Measurements from ENCODE around the gene CATSPERZ. TPM values are rescaled to one million over a fixed set of nuclear protein-coding genes. Genes with fewer than 3 reads are reported as not detected.
"Not testable (repeated sequence)": the region's sequence is repeated elsewhere in the genome, so short reads cannot be mapped to it uniquely, and the experiment has no call there.

Gene CATSPERZ
- total RNA-seq, 1 donor from 2014 or later: not detected

DNA sequence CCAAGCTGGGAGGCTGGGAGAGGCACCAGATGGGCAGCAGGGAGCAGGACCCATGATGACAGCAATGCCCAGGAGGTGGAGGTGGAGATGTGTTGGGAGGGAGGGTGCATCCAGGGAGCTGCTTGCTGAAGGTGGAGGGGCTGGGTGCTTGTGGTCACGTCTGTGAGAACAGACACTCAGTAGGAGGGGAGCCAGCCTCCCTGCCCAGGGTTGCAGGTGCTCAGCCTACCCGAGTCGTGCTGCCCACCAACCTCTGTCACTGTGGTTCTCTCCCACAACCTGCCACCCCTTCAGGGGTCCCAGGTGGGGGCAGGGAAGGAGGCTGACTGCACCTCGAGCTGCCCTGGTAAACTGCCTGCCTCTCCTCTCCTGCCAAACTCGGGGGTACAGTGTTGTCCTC, 23.2 kb downstream of the CATSPERZ start:
- H3K27me3 Mint-ChIP-seq (ENCODE audit: low read depth): no peaks in the 10 kb centered on the region

DNA sequence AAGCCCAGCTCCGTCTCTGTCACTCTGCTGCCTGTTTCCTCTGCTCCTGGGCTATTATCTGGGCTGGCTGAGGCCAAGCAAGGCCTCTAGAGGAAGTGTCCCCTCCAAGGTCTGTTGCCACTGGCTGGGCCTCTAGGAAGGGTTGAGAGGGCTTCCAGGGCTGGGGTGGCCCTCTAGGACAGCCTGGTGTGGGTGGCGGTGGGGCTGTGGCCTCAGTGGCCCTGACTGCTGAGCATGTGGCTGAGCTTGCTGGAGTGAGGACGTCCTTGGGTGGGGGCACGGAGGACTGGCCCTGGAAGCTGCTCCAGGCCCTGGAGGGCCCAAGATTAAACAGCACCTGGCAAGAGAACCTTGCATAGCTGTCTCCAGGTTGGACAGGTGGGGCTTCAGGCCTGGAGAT, 23.8 kb downstream of the CATSPERZ start:
- not testable (repeated sequence) for H3K36me3 Mint-ChIP-seq; DNase-seq (ENCODE audit: low spot score in 2 of 2, unreplicated experiment in 2 of 2); H3K27me3 Mint-ChIP-seq (ENCODE audit: low read depth); H3K4me3 Mint-ChIP-seq; H3K9me3 Mint-ChIP-seq
- Mint-ChIP-seq H3K4me1 (peaks cover 21% of the 10 kb centered on the region), H3K27ac (peak overlapping the region; percentile 50)

More for the DNA sequence above, 23.2 kb downstream of the CATSPERZ start:
- no peak overlapping the region for H3K4me3 Mint-ChIP-seq
- H3K36me3 Mint-ChIP-seq: peaks cover 8% of the 10 kb centered on the region
- DNase-seq (ENCODE audit: low spot score in 2 of 2, unreplicated experiment in 2 of 2): no peak
- H3K27ac Mint-ChIP-seq: no peak overlapping the region
- H3K4me1 Mint-ChIP-seq: peaks cover 23% of the 10 kb centered on the region
- TF ChIP-seq, protein P1, sequence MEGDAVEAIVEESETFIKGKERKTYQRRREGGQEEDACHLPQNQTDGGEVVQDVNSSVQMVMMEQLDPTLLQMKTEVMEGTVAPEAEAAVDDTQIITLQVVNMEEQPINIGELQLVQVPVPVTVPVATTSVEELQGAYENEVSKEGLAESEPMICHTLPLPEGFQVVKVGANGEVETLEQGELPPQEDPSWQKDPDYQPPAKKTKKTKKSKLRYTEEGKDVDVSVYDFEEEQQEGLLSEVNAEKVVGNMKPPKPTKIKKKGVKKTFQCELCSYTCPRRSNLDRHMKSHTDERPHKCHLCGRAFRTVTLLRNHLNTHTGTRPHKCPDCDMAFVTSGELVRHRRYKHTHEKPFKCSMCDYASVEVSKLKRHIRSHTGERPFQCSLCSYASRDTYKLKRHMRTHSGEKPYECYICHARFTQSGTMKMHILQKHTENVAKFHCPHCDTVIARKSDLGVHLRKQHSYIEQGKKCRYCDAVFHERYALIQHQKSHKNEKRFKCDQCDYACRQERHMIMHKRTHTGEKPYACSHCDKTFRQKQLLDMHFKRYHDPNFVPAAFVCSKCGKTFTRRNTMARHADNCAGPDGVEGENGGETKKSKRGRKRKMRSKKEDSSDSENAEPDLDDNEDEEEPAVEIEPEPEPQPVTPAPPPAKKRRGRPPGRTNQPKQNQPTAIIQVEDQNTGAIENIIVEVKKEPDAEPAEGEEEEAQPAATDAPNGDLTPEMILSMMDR (IDR thresholded peaks at IDR 0.05; ENCODE audit: unreplicated experiment): no peak
- H3K9me3 Mint-ChIP-seq: no peaks in the 10 kb centered on the region

DNA sequence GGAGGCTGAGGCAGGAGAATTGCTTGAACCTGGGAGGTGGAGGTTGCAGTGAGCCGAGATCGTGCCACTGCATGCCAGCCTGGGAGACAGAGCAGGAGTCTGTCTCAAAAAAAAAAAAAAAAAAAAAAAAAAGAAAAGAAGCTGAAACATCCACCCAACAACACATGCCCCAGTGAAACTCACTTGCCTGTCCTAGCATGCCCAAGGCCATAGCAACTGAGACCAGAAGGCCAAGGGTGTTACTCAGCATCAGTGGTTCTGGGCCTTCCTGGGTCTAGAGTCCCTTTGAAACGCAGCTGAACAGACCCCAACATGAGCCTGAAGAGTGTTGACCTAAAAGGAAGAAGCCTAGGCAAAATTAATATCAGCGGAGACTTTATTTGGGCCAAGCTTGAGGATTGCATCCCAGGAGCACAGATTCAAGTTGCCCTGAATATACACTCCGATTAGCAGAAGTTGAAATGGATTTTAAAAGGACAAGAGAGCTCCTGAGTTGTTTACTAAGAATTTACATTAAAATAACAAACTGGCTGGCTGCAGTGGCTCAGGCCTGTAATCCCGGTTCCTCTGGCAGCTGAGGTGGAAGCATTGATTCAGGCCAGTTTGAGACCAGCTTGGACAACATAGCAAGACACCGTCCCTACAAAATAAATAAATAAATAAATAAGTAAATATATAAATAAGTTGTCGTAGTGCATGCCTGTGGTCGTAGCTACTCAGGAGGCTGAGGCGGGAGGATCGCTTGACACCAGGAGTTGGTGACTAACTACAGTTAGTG, 24.7 kb downstream of the CATSPERZ start:
- no peak for DNase-seq (ENCODE audit: low spot score in 2 of 2, unreplicated experiment in 2 of 2)
- peak overlapping the region; percentile 91 for H3K27ac Mint-ChIP-seq
- H3K36me3 Mint-ChIP-seq: peaks cover 8% of the 10 kb centered on the region
- TF ChIP-seq, protein P1 (IDR thresholded peaks at IDR 0.05; ENCODE audit: unreplicated experiment): no peak
- H3K27me3 Mint-ChIP-seq (ENCODE audit: low read depth): no peaks in the 10 kb centered on the region
- H3K4me1 Mint-ChIP-seq: peaks cover 17% of the 10 kb centered on the region
- H3K9me3 Mint-ChIP-seq: no peaks in the 10 kb centered on the region
- no peak overlapping the region for H3K4me3 Mint-ChIP-seq

DNA sequence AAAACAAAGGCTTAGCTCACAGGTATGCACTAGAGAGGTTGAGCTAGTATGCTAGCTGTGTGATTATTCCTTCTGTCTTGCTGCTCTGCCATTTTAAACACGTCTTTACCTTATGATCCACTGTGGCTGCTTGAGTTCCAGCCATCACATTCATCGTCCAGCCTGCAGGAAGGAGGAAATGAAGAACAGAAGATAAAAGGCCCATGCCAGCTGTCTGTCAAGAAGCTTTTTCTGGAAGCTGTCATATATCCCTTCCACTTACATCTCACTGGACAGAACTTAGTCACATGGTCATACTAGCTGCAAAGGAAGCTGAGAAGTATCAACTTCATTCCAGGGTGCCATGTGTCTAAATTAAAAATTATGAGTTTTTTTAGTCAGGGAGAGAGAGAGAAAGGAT, 27.2 kb downstream of the CATSPERZ start:
- Mint-ChIP-seq H3K9me3 (no peaks in the 10 kb centered on the region), H3K36me3 (no peaks in the 10 kb centered on the region), H3K27me3 (ENCODE audit: low read depth) (no peaks in the 10 kb centered on the region), H3K4me1 (peaks cover 2% of the 10 kb centered on the region), H3K4me3 (no peak overlapping the region), H3K27ac (no peak overlapping the region)
- no peak for DNase-seq (ENCODE audit: low spot score in 2 of 2, unreplicated experiment in 2 of 2)
- TF ChIP-seq, protein P1 (IDR thresholded peaks at IDR 0.05; ENCODE audit: unreplicated experiment): no peak

DNA sequence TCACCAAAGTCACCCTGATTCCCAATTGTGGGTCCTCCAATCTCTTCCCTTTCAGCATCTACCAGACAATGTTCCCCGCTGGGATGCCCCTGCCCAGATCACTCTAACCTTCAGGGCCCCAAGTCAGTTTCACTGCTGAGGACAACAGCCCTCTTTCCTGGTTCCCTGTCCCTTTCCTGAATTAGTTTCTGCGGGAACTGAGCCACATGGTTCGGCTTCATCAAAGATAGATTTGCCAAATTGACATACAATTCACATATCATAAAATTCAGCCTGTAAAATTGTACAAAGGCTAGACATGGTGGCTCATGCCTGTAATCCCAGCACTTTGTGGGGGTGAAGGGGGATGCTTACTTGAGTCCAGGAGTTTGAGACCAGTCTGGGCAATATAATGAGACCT, 27.8 kb downstream of the CATSPERZ start:
- Mint-ChIP-seq H3K27me3 (ENCODE audit: low read depth) (no peaks in the 10 kb centered on the region), H3K9me3 (no peaks in the 10 kb centered on the region), H3K4me1 (peaks cover 2% of the 10 kb centered on the region), H3K27ac (no peak overlapping the region), H3K4me3 (no peak overlapping the region), H3K36me3 (no peaks in the 10 kb centered on the region)
- no peak for DNase-seq (ENCODE audit: low spot score in 2 of 2, unreplicated experiment in 2 of 2)
- TF ChIP-seq, protein P1 (IDR thresholded peaks at IDR 0.05; ENCODE audit: unreplicated experiment): no peak

DNA sequence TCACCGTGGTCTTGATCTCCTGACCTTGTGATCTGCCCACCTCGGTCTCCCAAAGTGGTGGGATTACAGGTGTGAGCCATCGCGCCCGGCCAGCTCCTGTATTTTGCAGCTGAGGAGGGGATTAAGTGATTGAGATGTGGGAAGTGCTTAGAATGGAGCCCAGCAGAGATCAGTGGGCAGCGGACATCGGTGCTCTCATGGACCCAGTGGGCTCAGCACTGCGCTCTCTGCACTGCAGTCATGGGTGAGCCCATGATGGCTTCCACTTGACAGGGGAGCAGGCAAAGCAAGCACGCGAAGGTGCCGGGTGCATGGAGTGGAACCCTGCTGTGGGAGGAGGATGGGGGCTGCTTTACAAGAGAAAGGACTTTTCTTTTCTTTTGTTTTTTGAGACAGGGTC, 30.7 kb downstream of the CATSPERZ start:
- Mint-ChIP-seq H3K4me1 (peaks cover 7% of the 10 kb centered on the region), H3K27me3 (ENCODE audit: low read depth) (no peaks in the 10 kb centered on the region), H3K27ac (no peak overlapping the region), H3K9me3 (no peaks in the 10 kb centered on the region), H3K36me3 (no peaks in the 10 kb centered on the region), H3K4me3 (no peak overlapping the region)
- TF ChIP-seq, protein P1 (IDR thresholded peaks at IDR 0.05; ENCODE audit: unreplicated experiment): no peak
- DNase-seq (ENCODE audit: low spot score in 2 of 2, unreplicated experiment in 2 of 2): no peak
